H1 (cell line): ENCODE measurements around the gene KCNC2. TPM values are rescaled to one million over a fixed set of nuclear protein-coding genes. Genes with fewer than 3 reads are reported as not detected.

Experiments
- ASH2L ChIP-seq: fragments of 200-600, 300-600 bp; sonication (generic); IDR thresholded peaks from one replicate; pipeline ENCODE4 v1.7.1; 2017; ENCODE audit warnings: low read length
- BRCA1 ChIP-seq: IDR thresholded peaks from 2 replicates; pipeline ENCODE4 v1.6.1; 2012; ENCODE audit warnings: low read depth, low read length, improper control_type of control experiment
- EP300 ChIP-seq, 2 experiments: IDR thresholded peaks; 1 replicate in 1 of 2; 2 replicates in 1 of 2; pipeline ENCODE4 v1.6.1; 2011 to 2012; ENCODE audit warnings: low read depth in 2 of 2, low read length in 2 of 2, mild to moderate bottlenecking in 2 of 2, borderline replicate concordance in 1 of 2, inconsistent platforms in 1 of 2, moderate library complexity in 1 of 2
- MAFK ChIP-seq: IDR thresholded peaks from 2 replicates; pipeline ENCODE4 v1.6.1; 2012; ENCODE audit warnings: low read depth, mild to moderate bottlenecking, improper control_type of control experiment, low read length
- NRF1 ChIP-seq: IDR thresholded peaks from 2 replicates; pipeline ENCODE4 v1.6.1; 2011; ENCODE audit warnings: mild to moderate bottlenecking, low read depth, low read length, improper control_type of control experiment
- RXRA ChIP-seq: IDR thresholded peaks from 2 replicates; pipeline ENCODE4 v1.6.1; 2011; ENCODE audit warnings: low read depth, mild to moderate bottlenecking, low read length, moderate library complexity; ENCODE audit not compliant: insufficient read depth
- SUZ12 ChIP-seq: fragments of 200-600 bp; sonication (generic); IDR thresholded peaks from 2 replicates; pipeline ENCODE4 v1.6.1; 2012; ENCODE audit warnings: mild to moderate bottlenecking, inconsistent platforms, low read length, moderate library complexity, mixed read lengths
- polyA plus RNA-seq, 7 experiments: library from polyadenylated mRNA; depleted of rRNA in 3 of 7; stranded (reverse) in 5 of 7; unstranded in 2 of 7; fragments of >200 nt in 5 of 7; fragments of 200-250 nt in 2 of 7; gene quantifications; 1 replicate in 5 of 7; 2 replicates in 1 of 7; 4 replicates in 1 of 7; pipeline versions ENCODE4 v1.2.1 to v1.2.3, GENCODE V29; 2011 to 2013; ENCODE audit warnings: missing spikeins in 2 of 7, mixed read lengths in 2 of 7
- total RNA-seq: library from RNA; stranded (reverse); fragmentation: NEBNext Ultra II Directional; extraction: Animal tissue kit (Norgen Biotek cat#: 25700); gene quantifications from 2 replicates; pipeline ENCODE4 v1.2.1, GENCODE V29; 2021

The KCNC2 gene
- total and polyA plus RNA-seq, 2 of the 8 experiments (the other 6 are each of a cell fraction or from before 2014, with no cell fraction given): 0.03 TPM; not detected in 1

- TF ChIP-seq EP300 (IDR thresholded peaks at IDR 0.05; ENCODE audit: borderline replicate concordance in 1 of 2, low read depth in 2 of 2, low read length in 2 of 2): no peak
- TF ChIP-seq ASH2L: no peak
- no peak for TF ChIP-seq SUZ12
- no peak for TF ChIP-seq MAFK
- no peak for TF ChIP-seq BRCA1
- no peak for TF ChIP-seq RXRA
- TF ChIP-seq NRF1: no peak
Observed at GRCh38 chr12:75103822-75104221, 105.8 kb downstream of the KCNC2 start (continued).
